Muscle of arm (tissue), 12 donors: ENCODE data around the gene EIF1B. TPM values are rescaled to one million over a fixed set of nuclear protein-coding genes. Genes with fewer than 3 reads are reported as not detected.

ENCODE experiments used
- DNase-seq: peaks from one replicate; pipeline ENCODE4 v3.0.0-alpha.2; 2013
- polyA plus RNA-seq, 12 donors: library from polyadenylated mRNA; unstranded; fragments of 120-200 nt; gene quantifications; one replicate each; pipeline ENCODE4 v1.2.1, GENCODE V29; 2013; ENCODE audit not compliant: insufficient read length in 12 of 12

EIF1B gene
- polyA plus RNA-seq, 12 donors: 53.5 to 82.2 (median 67.5) TPM; not detected in 1

GRCh38 chr3:40337136-40338108 lies 27.9 kb downstream of the EIF1B start:
- no peak for DNase-seq

GRCh38 chr3:40339871-40340270 lies 30.4 kb downstream of the EIF1B start:
- no peak for DNase-seq

DNA sequence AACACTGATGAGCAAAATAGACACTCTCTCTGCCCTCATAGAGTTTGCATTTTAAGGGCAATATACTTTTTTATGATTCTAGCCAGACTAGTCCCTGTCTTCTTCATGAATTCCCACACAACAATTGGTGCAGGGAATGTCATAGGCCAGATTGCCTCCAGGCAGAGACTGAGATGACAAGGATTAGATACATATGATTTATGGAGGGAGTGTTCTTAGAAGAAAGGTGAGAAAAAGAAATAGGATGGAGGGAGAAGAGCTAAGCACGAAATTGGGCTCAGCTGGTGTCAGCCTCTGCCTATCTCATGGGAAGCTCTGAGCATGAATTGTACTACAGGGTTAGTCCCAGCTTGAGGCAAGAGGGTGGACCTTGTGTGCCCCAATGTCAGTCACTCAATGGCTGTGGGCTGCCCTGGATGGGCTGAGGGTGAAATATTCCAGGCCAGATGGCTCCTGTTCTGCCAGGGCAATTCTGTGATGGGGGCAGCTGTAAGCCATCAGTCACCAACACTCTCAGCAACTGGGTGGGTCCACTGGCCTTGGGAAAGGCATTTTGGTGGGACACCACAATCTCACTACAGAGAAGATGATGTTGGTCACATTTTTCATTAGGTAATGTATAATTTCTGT lies 31.1 kb downstream of the EIF1B start:
- DNase-seq: no peak

DNA sequence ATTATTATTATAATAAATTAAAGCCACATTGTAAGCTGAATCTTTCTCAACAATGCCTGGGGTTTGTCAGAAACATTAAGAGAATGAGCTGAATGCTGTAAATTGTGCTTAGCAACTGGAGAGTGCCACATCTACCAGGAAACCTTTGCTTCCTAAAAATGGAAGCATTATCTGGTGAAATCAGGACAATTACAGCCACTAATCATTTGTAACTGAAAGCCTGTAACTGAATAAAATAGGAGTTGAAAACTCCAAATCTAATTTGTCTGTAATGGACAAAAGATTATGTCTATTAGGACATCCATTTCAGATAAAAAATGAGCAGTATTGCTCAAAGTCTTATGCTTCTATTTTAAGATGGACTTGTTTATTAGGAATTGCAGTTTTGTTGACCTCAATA lies 32.2 kb downstream of the EIF1B start:
- DNase-seq: no peak

DNA sequence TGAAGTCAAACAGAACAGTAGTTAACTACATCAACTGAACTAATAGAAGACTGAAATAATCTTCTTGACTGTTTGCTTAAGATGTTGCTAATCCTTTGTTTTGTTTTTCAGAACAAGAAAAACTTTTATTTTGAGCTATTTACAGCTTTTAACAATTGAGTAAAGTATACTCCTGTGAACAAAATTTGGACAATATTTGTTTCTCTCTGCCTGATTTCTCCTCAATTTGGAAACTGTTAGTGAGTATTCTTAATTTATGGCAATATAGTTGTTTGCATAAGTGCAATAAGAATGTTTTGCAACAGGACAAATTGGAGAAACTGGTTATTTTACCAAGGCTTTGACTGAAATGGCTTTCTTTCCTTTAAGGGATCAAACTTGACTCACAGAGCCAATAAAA lies 41.0 kb downstream of the EIF1B start:
- DNase-seq: no peak

DNA sequence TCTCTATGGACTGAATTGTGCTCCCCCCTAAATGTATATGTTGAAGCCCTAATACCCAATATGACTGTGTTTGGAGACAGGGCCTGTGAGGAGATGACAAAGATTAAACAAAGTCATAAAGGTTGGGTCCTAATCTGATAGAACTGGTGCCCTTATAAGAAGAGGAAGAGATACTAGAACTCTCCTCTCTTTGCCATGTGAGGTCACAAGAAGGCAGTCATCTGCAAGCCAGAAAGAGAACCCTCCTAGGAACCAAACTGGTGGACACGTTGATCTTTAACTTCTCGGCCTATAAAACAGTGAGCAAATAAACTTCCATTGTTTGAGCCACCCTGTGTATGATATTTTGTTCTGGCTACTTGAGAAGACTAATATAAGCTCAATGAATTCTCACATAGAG lies 45.9 kb downstream of the EIF1B start:
- no peak for DNase-seq

- no peak for DNase-seq
Observed at GRCh38 chr3:40358454-40358853, 48.9 kb downstream of the EIF1B start.

Other genes starting within 250 kb of the EIF1B start
- 1 to 10 TPM in 2 of 12 donors, under 1 TPM in 9, not detected in 1; 0.29 to 3.7 (median 0.52) TPM for gene ENTPD3, start 77.5 kb downstream of the EIF1B start, polyA plus RNA-seq
- 1,000 to 10,000 TPM in 11 of 12 donors, not detected in 1; 1,669 to 3,102 (median 2,705) TPM for gene RPL14, start 147.6 kb downstream of the EIF1B start, polyA plus RNA-seq
- gene ZNF619, start 167.4 kb downstream of the EIF1B start, polyA plus RNA-seq: 1 to 10 TPM in 11 of 12 donors, not detected in 1; 3.0 to 6.2 (median 4.6) TPM
- 1 to 10 TPM in 11 of 12 donors, not detected in 1; 2.7 to 4.3 (median 3.4) TPM for gene ZNF620, start 196.3 kb downstream of the EIF1B start, polyA plus RNA-seq
- gene ZNF621, start 215.3 kb downstream of the EIF1B start, polyA plus RNA-seq: 10 to 100 TPM in 11 of 12 donors, not detected in 1; 11.4 to 20.3 (median 14.2) TPM